Measurements from ENCODE around the gene PNMA8A. TPM values are rescaled to one million over a fixed set of nuclear protein-coding genes. Genes with fewer than 3 reads are reported as not detected.

PNMA8A gene
- total RNA-seq, 1 experiment from 2014 or later: not detected

DNA sequence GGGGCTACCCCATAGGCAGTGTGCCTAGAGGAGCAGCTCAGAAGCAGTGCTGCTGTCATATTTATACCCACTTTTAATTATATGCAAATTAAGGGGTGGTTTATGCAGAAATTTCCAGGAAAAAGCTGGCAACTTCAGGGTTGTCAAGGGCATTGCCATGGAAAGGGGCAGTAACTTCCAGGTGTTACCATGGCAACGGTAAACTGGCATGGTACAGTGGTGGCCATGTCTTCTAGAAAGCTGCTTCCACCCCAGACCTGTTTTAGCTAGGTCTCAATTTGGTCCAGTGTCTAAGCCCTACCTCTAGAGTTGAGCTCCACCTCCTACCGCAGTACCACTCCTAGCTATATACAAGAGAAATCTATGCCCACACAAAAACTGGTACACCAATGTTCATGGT, 11.3 kb downstream of the PNMA8A start:
- H4K20me1 ChIP-seq (ENCODE audit: insufficient read depth): no peaks in the 10 kb centered on the region

More for the DNA sequence above, 11.3 kb downstream of the PNMA8A start:
- Histone ChIP-seq H2AFZ (ENCODE audit: low read depth, low read length, poor library complexity, severe bottlenecking) (no peak overlapping the region), H3K9ac (ENCODE audit: low read length) (no peak overlapping the region), H3K36me3 (ENCODE audit: control insufficient read depth in 1 of 2, insufficient read depth in 2 of 2, low read length in 2 of 2) (no peaks in the 10 kb centered on the region), H3K27me3 (ENCODE audit: insufficient read depth, low read length) (no peaks in the 10 kb centered on the region), H3K4me3 (replicated peaks in 1 of 2; ENCODE audit: low read depth in 1 of 2, low read length in 2 of 2) (no peak overlapping the region), H3K27ac (ENCODE audit: low read depth, low read length) (no peak overlapping the region), H3K4me2 (ENCODE audit: low read length) (no peak overlapping the region), H3K79me2 (ENCODE audit: insufficient read depth, low read length) (no peaks in the 10 kb centered on the region), H3K9me3 (ENCODE audit: control insufficient read depth in 1 of 2, insufficient read depth in 1 of 2, low read depth in 1 of 2, low read length in 2 of 2) (no peaks in the 10 kb centered on the region), H3K4me1 (ENCODE audit: control insufficient read depth in 1 of 2, insufficient read depth in 2 of 2, low read length in 2 of 2) (no peaks in the 10 kb centered on the region), H3K9me2 (ENCODE audit: insufficient read depth) (no peaks in the 10 kb centered on the region)
- intact Hi-C loops (cut with micrococcal nuclease): no loop called here
- ATAC-seq (no peak), DNase-seq (ENCODE audit: low read depth, low spot score) (no peak)
- ChIA-PET RAD21 (ENCODE audit: low non-redundant PET in 1 of 2, low total read pairs in 2 of 2, uncharacterized antibody in 2 of 2, unreplicated experiment in 2 of 2) (no interaction called here), POLR2A (no interaction called here), CTCF (no interaction called here)
- BruUV-seq (replicated peaks): no TSS peak
- TF ChIP-seq, protein P1, sequence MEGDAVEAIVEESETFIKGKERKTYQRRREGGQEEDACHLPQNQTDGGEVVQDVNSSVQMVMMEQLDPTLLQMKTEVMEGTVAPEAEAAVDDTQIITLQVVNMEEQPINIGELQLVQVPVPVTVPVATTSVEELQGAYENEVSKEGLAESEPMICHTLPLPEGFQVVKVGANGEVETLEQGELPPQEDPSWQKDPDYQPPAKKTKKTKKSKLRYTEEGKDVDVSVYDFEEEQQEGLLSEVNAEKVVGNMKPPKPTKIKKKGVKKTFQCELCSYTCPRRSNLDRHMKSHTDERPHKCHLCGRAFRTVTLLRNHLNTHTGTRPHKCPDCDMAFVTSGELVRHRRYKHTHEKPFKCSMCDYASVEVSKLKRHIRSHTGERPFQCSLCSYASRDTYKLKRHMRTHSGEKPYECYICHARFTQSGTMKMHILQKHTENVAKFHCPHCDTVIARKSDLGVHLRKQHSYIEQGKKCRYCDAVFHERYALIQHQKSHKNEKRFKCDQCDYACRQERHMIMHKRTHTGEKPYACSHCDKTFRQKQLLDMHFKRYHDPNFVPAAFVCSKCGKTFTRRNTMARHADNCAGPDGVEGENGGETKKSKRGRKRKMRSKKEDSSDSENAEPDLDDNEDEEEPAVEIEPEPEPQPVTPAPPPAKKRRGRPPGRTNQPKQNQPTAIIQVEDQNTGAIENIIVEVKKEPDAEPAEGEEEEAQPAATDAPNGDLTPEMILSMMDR (IDR thresholded peaks at IDR 0.05 in 2 of 3, conservative IDR thresholded peaks at IDR 0.05 in 1 of 3; ENCODE audit: borderline replicate concordance in 1 of 3, insufficient read depth in 1 of 3, low read depth in 2 of 3, low read length in 2 of 3): no peak
- TF ChIP-seq ZNF274 (IDR thresholded peaks at IDR 0.05; ENCODE audit: low read depth, low read length): no peak
- no peak for TF ChIP-seq EGR1 (IDR thresholded peaks at IDR 0.05; ENCODE audit: low read depth)
- no peak for TF ChIP-seq ZFX (IDR thresholded peaks at IDR 0.05)
- TF ChIP-seq TCF7L2 (IDR thresholded peaks at IDR 0.05; ENCODE audit: borderline replicate concordance, extremely low read depth, insufficient read depth, insufficient read length): no peak
- TF ChIP-seq MAX (IDR thresholded peaks at IDR 0.05): no peak
- TF ChIP-seq SP1 (IDR thresholded peaks at IDR 0.05; ENCODE audit: low read depth): no peak
- no peak for TF ChIP-seq RAD21 (IDR thresholded peaks at IDR 0.05; ENCODE audit: low read depth)
- no peak for TF ChIP-seq SIN3A (IDR thresholded peaks at IDR 0.05; ENCODE audit: low read depth)
- TF ChIP-seq ATF3 (IDR thresholded peaks at IDR 0.05): no peak
- no peak for TF ChIP-seq CEBPB (IDR thresholded peaks at IDR 0.05; ENCODE audit: low read depth)
- TF ChIP-seq POLR2A (IDR thresholded peaks at IDR 0.05; ENCODE audit: borderline replicate concordance, extremely low read depth, insufficient read depth, insufficient read length): no peak
- no peak for TF ChIP-seq YY1 (IDR thresholded peaks at IDR 0.05; ENCODE audit: extremely low read depth, insufficient replicate concordance, low read depth, low read length)
- no peak for TF ChIP-seq ELF1 (IDR thresholded peaks at IDR 0.05; ENCODE audit: borderline replicate concordance, low read depth)
- TF ChIP-seq ZBTB33 (IDR thresholded peaks at IDR 0.05; ENCODE audit: extremely low read depth, insufficient replicate concordance, low read length): no peak
- no peak for TF ChIP-seq EZH2phosphoT487 (IDR thresholded peaks at IDR 0.05; ENCODE audit: borderline replicate concordance)
